HG03196 (cell line): ENCODE results near the gene STX18.
"Not testable (repeated sequence)": the region's sequence is repeated elsewhere in the genome, so short reads cannot be mapped to it uniquely, and the experiment has no call there.

Experiments used
- ATAC-seq: cut with Tn5 transposase; IDR thresholded peaks from one replicate; pipeline ENCODE4 v1.9.1; 2021; ENCODE audit not compliant: unreplicated experiment

STX18 gene

DNA sequence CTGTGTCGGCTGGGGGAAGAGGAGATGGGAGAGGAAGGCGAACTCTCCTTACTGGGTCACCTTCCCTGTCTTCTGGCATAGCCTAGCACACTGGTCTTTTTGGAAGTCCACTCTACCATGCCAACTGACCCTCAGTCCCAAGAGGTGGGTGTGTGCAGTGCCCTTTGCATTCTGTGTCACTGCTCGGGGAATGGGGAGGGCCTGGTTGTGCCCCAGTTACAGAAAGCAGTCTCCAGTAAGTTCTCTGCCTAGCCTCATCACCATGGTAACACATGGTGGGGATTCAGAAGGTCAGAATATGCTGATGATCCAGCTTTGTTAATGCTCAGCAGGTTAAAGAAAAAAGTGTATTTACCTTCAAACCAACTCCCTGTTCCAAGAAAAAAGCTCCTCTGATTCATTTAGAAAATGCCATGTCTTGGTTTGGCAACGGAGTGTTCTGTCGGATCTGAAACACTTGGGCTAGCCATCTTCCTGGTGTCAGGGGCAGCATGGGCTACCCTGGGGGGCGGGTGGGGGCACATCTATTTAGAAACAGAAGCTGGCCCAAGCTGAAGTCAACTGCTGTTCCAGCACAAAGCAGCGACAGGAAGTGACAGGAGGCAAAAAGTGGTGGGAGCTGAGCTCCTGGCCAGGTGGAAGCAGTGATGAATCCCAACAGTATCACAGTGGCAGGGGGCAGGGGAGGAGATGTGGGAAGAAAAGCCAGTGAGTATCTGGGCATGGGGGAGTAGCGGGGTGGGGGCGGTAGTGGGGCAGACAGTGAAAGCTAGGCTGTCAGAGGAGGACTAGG lies 117.9 kb downstream of the STX18 start:
- no peak for ATAC-seq

- ATAC-seq = no peak
These were observed 118.9 kb downstream of the STX18 start for GRCh38 chr4:4422856-4423499.

- not testable (repeated sequence) for ATAC-seq
These were observed 119.7 kb downstream of the STX18 start for GRCh38 chr4:4422117-4422516.

DNA sequence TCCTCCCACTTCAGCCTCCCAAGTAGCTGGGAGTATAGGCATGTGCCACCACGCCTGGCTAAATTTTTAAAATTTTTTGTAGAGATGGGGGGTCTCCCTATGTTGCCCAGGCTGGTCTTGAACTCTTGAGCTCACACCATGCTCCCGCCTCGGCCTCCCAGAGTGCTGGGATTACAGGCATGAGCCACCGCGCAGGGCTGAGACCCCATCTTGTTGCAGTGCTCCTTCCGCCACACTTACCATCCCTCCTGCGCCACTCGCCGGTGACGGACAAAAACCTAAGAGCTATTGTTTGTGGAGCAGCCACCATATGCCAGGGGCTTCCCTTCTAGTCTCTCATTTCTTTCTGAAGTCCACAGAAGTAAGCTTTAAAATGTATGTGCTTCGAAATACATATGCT lies 120.5 kb downstream of the STX18 start:
- no peak for ATAC-seq

DNA sequence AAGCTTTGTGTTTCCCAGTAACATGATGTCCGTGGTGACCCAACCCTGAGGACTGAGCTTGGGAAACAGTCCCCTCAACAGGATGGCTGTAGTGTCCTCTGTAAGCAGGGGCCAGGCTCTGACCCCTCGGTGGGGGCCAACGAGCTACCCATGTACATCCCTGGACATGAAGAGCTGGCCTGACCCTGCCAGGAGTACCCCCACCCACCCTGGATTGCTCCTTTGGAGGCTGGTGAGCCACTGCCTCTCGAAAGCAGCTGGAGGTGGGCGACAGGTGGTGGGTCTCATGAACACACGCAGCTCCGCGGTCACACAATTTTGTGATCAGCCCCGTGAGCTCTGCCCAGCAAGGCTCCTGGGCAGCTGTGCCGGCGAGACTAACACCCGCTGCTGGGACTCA lies 121.4 kb downstream of the STX18 start:
- ATAC-seq = no peak

- ATAC-seq = no peak
These were observed 122.0 kb downstream of the STX18 start for GRCh38 chr4:4419896-4420295.

GRCh38 chr4:4418676-4419390 lies 123.0 kb downstream of the STX18 start:
- ATAC-seq = no peak

- ATAC-seq = no peak
These were observed 124.0 kb downstream of the STX18 start for GRCh38 chr4:4417886-4418285.

- ATAC-seq = no peak
These were observed 124.9 kb downstream of the STX18 start for GRCh38 chr4:4416981-4417380.

DNA sequence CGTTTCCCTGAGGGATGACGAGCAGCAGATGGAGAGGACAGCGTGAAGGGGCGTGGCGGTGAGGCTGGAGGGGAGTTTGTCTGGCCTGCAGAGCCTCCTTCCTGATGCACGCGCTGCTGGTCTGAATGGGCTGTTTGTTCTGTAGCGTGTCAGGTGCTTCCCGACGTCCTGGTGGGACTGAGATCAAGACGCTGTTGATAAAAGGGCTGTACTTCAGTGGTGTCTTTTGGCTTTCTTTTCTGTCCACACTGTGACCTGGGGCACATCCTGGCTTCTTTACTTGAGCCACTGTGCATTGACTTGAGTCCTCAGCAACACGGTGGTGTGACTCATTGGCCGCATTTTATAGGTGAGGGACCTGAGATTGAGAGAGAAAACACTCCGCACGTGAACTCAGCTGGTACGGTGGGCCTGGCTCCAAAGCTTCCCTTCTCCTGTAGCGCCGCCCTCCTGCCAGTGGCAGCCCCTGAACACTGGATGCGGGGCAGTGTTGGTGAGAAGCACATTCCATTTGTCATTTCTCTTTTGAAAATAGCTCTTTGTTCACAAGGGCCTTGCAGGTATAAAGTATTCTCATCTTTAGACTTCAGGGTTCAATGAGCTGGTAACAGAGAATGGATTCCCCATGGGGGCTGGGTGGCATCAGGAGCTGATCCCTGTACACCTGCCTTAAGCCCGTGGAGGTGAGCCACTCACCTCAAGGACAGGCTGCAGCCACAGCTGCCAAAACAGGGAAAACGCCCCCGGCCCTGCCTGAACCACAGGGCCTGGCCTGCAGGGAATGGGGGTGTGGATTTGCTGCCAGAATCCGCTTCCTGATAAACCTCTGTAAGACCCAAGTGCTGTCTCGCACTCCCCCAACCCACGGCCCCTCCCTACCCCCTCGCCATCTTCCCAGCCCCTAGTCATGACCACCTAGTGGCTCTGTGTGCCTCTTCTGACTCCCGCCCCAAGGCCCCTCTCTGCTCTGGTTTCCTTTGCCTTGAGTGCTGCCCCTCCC lies 125.7 kb downstream of the STX18 start:
- ATAC-seq = no peak

GRCh38 chr4:4415107-4415805 lies 126.6 kb downstream of the STX18 start:
- ATAC-seq = no peak

DNA sequence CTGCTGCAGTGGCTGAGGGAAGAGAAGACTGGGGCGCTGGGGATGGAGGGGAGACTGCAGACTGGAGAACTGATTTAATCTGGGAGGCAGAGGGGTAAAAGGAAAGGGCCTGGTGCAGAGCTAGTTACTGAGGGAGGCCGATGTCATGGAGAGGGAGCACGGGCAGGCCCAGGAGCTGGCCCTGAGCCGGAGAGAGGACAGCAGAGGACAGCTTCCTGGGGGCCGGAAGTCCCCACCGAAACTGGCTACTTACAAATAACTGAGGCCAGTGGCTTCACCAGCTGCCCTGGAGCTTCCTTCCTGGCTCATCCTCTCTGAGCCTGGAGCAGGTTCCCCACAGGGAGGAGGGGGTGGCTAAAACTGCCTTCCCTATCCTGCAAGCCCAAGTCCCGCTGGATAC lies 128.0 kb downstream of the STX18 start:
- ATAC-seq = no peak

DNA sequence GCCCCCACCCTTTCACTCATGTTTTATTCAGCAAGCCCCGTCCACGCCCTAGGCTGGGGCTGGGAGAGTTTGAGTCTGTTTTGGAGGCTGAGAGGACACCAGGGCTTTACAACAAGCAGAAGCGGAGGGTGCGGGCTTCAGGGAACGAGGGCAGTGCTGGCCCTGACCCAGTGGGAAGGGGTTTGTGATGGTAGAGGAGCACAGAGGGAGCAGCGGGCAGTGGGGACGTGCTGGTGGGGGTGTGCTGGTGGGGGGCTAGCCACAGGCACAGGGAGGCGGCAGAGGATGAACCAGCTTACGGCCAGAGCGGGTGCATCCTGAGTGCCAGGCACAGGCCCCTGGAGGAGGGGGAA lies 128.5 kb downstream of the STX18 start:
- ATAC-seq = no peak

GRCh38 chr4:4412641-4413372 lies 129.0 kb downstream of the STX18 start:
- ATAC-seq = no peak

DNA sequence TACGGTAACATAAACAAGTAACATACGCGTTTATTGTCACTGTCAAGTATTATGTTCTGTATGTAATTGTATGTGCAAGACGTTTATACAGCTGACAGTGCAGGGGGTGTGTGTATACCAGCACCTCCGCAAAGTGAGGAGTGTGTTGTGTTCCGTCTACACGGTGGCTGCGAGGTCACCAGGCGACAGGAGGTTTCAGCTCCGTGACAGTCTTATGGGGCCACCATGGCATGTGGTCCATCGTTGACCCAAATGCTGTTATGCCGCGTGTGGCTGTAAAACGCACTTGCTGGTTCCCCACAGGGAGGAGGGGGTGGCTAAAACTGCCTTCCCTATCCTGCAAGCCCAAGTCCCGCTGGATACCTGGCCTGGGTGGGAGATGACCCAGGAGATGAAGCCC lies 129.9 kb downstream of the STX18 start:
- ATAC-seq = no peak

DNA sequence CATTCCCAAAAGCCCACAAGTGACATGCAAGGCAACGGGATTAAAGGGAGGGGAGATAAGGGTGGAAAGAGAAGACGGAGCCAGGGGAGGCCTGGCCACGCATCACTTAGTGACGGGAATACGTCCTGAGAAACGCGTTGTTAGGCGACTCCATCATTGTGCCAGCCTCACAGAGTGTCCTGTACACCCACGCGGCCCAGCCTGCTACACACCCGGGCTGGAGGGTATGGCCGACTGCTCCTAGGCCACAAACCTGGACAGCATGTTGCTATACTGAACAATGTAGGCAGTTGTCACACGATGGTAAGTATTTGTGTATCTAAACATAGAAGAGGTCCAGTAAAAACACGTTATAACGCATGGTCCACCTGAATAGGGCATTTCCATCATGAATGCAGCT lies 131.6 kb downstream of the STX18 start:
- no peak for ATAC-seq

DNA sequence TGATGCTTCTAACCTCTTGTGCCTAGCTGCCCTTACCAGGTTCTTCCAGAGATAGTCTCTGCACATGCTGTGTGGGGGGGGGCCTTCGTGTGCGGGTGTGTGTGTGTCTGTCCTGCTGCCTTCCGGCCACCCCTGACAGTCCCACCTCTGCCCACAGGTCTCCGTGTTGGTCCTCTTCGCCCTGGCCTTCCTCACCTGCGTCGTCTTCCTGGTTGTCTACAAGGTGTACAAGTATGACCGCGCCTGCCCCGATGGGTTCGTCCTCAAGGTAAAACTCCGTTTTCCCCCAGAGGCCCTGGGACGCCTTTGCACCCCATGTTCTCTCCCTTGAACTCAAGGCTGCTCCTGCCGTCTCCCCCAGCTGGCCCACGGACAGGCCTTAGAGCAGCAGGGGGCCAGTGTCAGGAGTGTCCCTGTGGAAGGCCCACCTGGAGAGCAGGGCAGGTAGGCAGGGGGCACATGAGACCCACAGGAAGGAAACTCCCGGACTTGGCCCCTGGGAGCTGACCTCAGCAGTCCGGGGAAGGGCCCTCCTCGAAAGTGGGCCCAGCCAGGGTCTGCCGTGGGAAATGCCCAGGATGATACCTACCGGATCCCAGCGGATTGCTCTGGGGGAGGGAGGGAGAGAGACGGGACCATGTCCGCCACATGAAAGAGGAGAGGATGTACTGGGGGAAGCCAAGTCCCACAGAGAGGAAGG lies 132.3 kb downstream of the STX18 start:
- ATAC-seq = no peak

DNA sequence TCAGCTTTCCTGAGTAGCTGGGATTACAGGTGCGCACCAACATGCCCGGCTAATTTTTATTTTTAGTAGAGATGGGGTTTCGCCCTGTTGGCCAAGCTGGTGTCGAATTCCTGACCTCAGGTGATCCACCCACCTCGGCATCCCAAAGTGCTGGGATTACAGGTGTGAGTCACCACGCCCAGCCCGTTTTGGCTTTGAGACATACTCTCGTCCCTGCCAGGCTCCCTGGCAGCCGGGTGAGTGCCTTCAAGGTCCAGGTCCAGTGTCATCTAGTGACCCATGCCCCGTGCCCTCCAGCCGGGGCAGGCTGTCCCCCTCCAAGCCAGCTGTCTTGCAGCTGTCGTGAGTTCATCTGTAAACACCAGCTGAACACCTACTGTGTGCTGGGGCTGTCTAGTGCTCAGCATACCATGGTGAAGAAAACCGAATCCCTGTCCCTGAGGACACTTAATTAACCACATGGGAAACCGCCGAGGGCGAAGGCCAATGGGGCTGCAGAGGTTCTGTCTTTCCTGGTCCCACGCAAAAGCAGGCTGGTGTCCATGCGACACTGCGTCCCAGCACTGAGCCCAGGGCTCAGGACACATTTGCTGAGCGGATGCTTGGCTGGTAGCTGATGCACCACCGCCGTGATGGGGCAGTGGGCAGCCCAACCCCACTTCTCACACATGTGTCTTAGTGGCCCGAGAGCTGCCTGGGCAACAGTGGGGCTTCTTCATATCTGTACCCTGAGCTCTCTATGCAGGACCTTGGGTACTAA lies 133.1 kb downstream of the STX18 start:
- ATAC-seq = no peak
